ENCODE measurements around the gene C20orf204.

The C20orf204 gene

DNA sequence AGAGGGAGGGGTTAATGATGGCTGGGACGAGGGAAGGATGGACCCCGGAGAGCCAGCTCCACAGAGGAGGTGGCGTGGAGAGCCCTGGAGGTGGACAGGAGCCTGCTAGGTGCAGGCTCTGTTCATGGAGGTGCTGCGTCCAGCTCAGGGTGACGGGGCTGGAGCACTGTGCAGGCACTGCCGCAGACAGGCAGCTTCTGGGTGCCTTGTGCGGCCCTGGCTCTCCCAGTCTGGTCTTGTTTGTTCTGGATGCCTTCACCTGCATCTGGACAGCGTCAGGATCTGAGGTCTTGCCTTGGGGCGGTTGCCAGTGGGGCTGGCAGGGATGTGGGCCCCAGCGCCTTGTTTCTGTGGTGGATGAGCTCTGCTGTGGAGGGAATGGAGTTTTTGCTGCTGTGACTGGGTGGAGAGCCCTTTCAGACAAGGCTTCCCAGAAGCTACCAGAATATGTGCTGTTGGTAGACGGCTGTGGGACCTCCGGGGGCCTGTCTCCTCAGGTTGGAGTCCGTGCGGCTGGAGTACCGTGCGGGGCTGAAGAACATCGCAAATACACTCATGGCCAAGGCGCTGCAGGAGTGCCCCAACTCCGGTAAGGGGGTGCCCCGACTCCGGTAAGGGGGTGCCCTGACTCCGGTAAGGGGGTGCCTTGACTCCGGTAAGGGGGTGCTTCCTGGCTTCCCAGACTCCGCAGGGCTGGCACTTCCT is 7.8 kb upstream of the C20orf204 start:
- no peak for DNase-seq

DNA sequence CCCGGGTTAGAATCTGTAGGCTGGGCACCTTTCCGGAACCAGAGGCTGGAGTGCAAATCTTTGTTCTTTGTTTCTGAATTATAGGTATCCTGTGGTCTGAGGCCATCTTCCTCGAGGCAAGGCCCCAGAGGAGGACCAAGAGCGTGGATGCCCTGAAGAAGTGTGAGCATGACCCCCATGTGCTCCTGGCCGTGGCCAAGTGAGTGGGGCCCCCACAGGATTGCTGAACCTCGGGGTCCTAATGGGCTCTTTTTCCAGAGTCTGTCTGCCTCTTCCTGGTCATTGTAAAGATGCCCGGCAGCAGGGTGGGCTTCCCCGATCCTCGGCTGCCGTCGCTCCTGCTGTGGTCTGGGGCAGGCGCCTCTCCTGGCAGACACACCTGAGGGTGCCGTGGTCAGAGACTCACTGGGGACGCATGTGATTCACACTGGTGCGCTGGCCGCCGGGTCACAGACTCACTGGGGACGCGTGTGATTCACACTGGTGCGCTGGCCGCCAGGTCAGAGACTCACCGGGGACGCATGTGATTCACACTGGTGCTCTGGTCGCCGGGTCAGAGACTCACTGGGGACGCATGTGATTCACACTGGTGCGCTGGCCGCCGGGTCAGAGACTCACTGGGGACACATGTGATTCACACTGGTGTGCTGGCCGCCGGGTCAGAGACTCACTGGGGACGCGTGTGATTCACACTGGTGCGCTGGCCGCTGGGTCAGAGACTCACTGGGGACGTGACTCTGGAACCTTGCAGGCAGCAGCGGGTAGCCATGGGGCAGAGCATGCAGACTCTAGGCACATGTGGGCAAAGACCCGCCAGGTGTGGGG is 6.5 kb upstream of the C20orf204 start:
- no peak for DNase-seq

DNA sequence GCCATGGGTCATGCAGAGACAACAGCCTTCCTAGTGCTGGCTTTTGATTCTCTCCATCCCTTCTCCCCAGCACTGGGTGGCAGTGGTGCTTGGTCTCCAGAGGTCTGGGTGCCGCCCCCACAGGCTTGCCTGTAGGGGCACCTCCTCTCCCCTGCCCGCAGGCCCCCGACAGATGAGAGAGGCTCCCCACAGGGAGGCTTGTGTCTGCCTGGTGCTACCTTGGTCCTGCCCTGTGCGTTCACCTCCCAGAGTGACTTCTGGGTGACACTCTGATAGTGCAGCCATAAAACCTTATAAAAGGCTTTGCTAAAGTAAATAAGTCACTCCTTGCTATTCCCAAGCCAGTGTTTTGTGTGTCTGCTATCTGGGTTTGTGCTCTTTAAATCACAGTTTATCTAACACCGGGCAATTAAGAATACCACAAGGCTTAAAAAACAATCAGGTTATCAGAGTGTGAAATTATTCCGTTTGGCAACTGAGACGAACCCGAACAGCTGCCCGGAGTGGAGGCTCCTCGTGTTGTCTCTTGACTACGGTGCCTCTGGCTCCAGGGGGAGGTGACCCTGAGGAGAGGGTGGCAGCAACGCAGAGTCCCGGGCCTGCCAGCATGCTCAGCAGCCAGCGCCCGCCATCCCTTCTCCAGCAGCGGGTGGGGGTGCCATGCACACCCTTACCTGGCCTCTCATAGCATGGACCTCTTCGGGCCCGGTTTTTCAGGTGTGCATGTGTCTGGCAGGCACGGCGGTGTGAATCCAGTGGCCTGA is 5.4 kb upstream of the C20orf204 start:
- no peak for DNase-seq

DNA sequence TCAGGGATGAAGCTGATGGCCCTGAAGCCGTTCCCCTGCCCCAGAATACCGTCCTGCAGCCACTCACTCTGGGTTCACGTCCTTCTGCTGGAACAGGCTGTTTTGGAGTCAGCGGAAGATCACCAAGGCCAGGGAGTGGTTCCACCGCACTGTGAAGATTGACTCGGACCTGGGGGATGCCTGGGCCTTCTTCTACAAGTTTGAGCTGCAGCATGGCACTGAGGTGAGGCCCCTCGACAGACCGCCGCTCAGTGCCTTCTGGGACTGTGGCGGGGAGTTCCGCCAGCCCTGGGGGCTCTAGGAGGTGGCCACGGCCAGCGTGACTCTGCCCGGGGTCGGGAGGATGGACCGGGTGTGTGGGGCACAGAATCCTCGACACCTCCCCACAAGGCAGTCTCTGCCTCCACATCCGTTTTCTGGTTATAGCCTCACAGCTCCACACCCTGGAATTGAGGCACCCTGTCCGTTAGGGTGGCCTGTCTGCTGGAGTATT is 4.1 kb upstream of the C20orf204 start:
- DNase-seq: no peak

DNA sequence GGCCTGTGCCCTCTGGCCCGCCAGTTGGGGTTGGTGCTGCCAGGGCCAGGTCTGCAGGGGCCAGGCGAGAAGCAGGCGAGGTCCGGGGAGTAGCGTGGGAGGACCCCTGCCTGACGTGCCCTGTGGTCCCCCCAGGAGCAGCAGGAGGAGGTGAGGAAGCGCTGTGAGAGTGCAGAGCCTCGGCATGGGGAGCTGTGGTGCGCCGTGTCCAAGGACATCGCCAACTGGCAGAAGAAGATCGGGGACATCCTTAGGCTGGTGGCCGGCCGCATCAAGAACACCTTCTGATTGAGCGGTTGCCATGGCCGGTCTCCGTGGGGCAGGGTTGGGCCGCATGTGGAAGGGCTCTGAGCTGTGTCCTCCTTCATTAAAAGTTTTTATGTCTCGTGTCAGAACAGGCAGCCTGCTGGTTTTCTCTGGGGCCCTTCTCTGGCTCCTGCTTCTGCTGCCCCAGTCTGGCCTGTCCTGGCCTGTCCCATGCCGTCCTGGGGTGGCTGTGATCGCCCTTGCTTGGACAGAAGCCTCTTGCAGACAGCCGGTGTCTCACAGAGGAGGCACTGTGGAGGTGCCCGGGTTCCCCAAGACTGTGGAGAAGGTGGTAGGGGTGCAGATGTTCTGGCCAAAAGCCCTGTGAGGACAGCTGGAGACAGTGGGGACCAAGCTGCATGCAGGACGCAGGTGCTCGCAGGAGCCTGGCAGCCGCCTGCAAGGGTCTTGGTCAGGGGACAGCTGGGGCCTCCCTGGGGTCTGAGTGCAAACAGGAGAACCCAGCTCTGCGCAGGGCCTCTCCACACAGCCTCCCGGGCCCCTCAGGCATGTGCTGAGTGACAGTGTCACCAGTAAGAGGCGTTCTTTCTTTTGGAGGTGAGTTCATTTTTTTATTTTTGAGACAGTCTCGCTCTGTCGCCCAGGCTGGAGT is 3.0 kb upstream of the C20orf204 start:
- no peak for DNase-seq

DNA sequence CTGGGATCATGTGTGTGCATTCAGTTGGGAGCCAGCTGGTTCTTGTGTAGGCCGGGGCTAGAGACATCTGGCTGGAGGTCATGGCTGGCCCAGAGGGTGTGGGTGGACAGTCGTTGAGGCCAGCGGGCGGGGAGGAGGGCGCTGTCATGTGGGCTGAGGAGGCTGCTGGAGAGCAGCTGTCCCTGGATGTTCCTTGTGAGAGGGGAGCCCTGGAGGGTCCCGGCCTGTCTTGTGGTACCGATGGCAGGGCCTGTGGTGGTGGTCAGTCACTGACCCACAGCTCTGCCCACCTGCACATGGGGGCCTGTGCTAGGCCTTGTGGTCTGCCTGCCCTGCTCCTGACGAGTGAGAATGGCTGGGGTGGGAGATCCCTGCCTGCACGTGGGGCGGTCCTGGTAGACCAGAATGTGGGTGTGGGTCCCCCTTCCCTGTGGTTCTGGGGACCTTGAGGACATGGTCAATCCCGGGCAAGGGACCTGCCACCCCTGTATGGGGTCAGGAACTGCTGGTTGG is 1.9 kb upstream of the C20orf204 start:
- DNase-seq: no peak

DNA sequence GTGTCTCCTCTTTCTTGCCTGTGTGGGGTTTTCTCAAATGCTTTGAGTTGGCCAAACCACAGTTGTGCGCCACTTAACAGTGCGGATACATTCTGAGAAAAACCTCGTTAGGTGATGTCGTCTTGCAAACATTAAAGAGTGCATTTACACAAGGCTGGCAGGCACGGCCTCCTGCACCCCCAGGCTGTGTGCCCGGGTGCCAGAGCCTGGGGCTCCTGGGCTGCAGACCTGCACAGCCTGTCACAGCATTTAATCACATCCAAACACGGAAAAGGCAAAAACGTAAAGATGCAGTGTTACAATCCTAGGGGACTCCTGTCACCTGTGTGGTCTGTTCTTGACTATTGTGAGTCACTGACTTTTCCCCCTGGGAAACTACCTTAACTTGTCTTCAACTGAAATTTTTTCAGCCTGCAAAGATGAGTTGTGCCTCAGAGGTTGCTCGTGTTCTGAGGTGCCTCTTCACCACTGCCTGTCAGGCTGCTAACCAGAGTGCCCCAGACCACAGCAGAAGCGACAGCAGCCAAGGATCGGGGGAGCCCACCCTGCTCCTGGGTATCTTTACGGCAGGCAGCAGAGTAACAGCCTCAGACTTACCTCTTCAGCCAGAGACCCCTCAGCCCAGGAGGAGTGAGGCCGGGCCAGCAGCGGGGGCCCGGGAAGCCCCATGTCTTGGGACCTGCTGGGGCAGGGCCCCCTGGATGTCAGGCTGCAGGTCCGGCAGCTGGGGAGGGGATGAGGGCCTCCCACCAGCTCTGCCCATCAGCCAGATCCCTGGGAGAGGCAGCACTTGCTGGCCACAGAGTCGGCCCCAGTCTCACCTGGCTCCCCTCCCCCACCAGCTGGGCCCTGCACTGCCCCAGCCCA is 683 bp upstream of the C20orf204 start:
- peak in 2 of 5 experiments; percentile 24 to 93 for DNase-seq

DNA sequence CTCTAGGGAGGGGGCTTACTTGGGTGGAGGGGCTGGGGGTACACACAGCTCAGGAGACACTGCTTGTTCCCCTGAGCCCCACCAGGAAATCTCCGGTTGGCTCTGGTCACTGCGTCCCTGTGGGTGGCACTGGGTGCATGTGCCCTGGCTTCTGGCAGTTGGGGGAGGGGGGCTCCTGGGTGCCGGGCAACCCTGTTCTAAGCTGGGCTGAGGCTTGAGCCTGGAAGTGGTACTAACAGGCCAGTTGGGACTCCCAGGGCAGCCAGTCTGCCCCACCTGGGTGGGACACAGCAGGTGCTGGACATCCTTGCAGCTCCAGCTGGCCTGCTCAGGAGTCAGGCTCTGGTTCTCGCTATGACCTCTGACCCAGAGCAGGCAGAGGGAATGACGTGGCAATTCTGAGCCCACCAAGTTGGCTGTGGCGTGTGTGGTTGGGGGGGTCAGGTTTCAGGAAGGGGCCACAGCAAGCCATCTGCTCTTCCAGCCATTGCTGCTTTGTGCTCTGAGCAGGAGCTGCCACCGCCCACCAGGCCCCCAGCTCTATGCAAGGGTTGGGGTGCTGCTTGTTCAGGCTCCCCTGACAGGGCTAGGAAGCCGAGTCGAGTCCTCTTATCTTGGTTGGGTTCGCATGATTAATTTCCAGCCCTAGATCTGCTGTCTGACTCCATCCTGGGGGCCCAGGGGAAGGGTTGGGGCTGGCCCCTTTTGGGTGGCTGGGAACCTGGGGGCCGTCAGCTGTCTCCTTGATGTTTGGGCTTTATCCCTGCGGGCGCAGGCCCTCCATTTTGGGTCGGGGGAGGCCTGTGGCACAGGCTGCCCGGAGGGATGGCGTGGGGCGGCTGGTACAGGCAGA is 590 bp downstream of the C20orf204 start:
- peak in 1 of 5 experiments; percentile 71 for DNase-seq

DNA sequence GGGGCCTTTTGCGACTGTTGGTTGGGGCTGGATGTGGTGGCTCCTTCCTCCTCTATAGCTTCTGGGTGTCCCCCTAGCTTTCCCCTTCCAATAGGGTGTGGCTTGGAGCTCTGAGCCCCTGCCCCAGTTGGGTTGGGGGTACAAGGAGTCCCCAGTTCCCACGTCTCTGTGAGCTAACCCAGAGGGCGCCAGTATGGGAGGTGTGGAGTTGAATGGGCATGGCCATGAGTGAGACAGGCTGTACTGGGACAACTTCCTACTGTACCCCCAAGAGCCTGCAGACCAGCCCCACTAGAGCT is 1.2 kb downstream of the C20orf204 start:
- DNase-seq: no peak

DNA sequence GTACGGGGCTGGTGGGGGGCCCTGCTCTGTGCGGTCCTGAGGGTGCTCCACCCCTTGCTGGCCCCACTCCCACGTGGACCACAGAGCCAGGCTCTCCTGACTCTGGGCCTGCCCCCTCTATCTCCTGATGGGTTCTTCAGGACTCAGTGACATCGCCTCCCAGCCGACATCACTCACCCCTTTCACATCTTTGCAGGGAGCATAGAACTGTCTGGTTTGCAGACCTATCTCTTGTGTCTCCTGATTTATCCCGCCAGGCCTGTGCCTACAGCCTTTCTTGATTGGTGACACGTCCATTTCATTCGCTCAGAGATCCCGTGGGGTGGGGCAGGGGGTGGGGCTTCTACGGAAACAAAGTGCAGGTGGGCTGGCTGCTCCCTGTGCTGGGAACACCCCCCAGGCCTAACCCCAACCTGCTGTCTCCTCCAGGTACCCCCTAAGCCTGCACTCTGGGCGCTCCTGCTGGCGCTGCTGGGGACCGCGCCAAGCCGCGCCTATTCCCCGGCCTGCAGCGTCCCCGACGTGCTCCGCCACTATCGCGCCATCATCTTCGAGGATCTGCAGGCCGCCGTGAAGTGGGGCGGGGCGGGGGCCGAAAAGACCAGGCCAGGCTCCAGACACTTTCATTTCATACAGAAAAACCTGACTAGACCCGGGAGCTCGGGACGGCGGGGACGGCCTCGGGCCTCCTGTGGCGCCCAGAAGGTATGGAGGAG is 1.7 kb downstream of the C20orf204 start:
- DNase-seq: peak in 1 of 5 experiments; percentile 75

DNA sequence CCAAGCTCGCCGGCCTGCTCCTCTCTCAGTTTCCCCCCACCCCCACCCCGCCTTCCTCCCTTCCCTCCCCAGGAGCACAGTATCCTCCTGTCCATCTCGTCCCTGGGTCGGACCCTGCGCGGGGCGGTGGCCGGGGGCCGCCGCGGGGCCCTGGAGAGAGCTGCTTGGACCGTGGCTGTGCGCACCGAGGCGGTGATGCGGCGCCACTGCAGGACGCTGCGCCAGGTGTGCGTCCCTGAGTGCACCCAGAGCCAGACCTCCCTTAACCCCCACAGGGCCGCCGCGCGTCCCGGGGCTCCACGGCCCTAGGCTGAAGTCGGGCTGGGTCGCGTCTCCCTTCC is 2.2 kb downstream of the C20orf204 start:
- peak in 1 of 5 experiments; percentile 75 for DNase-seq

DNA sequence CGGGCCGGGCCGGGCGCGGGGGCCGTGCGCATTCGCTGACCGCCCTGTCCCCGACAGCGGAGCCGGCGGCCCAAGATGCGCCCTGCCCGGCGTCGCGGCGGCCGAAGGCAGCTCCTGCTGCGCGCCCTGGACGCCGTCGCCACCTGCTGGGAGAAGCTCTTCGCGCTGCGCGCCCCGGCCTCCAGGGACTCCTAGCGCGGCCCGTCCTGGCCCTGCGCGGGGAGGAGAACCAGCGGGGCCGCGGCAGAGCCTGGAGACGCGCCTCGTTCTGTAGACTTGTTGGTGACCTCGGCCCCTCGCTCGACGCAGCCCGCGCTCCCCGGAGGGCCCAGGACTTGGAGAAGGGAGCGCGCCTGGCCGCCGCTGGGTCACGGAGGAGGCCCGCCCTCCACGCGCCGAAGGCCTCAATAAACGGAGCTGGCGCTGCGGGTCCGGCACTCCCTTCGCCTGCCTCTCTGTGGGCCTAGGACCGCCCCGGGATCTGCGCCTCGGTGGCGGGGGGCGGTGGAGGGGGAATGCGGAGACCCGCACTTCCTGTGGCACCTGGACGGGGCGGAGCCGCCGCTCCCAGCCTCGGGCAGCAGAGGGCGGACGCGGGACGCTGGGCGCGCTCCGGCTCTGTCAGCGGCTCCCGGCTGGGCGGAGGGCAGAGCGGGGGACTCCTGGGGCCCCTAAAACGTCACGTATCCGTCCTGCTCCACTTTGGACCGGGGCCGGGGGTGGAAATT is 2.7 kb downstream of the C20orf204 start:
- peak; percentile 57 to 86 (median 62) for DNase-seq

DNA sequence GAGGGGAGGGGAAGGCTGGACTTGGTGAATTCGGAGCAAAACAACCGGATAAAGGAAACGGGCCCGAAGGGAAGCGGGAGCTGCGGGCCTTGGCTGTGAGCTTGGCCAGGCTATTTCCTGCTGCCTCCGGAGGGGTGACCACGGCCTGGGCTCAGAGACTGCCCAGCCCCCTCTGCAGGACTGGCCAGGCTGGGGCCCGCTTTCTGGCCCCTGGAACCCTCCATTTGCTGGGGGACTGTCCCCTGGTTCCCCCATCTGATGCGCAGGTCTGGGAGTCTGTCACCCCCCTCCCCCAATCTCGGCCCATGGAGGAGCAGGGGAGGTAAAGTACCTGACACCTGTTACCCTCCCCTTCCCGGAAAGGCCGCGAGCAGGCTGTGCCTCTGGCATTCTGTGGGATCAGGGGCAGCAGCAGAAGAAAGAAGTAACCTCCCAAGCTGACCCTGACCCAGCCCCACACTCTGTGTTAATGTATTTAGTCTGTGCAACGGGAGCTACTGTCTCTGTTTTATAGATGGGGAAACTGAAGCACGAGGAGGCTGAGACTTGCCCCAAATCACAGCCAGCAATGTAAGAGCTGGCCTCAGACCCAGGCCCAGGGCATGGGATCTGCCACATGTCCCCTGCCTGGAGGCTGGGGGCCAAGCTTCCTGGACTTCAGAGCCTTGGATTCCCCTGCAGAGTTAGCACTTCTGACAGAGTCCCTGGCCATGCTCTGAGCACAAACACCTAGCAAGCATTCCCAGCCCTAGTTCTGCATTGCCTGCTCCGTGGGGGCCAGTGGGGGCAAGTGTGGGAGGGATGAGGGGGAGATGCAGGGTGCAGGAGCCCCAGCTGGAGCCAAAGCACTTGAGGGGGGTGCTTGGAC is 3.5 kb downstream of the C20orf204 start:
- DNase-seq: no peak

DNA sequence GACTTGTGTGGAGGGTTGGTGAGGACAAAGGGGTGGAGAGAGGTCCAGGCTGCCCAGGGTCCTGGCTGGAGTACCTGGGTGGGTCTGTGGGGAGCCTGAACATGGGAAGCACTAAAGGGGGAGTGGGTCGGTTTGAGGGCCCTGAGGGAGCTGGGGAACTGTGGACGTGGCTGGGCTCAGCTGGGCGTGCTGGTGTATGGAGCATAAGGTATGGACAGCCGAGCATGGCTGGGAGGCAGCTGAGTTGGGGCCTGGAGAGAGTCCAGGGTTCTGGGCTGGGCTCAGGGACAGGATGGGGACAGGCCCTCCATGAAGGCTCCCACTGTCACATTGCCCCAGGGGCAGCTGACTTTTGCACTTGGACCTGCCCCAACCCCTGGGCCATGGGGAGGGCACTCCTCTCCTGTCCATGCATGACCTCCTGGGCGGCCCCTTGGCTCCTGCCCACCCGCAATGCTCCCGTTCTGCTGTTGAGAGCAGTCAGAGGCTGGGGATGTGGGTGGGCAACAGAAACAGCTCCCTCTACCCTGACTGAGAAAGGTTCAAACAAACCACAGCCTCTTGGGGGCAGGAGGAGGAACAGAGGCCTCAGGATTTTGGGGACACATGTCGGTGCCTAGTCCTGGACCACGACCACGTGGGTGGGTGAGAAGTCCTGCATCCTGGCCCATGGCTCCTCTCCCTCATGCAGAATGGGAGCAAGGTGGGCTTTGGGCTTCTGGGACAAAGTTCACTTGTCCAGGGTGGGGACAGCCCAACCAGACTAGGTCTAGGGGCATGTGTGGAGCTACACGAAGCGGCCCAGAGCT is 4.5 kb downstream of the C20orf204 start:
- no peak for DNase-seq

DNA sequence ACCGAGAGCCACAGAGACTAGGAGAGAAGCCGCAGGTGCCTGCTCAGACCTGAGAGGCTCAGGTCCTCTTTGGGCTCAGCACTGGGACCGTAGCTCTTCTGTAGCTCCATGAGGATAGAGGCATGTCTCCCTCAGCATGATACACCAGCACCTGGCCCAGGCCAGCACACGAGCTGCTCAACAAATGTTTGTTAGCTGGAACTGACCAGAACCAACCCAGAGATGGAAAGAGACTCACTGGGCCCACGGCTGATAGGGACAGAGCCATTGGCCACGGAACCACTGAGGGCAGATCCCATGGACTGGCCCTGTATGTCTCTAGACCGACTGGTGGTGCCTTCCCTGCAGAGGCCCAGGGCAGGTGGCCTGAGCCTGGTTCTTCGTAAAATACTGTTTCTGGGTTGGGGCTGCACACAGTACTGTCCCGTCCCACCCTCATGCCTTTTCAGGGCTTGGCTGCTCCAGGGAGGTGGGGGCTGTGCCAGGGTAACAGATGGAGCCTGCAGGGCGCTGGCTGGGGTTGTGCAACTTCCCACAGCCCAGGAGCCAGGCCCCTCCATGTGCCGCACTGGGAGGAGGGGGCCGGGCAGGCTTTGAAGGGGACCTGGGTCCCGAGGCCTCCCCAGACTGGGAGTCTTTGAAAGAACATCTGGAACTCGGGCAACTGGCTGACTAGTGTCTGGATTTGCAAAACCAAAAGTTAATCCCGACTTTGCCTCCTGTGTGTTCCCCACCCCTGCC is 5.2 kb downstream of the C20orf204 start:
- no peak for DNase-seq

DNA sequence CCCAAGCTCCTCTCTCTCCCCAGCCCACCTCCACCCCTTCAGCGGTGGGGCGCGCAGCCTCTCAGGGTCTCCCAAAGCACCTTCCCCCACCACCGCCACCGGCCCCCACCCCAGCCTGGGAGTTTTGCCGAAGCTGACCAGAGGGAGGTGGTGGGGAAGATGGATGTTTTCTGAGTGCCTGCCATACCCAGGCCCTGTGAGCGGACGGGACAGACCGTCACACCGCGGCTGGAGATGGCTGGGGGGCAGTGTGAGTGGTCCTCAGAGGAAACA is 5.7 kb downstream of the C20orf204 start:
- no peak for DNase-seq
